ENCODE measurements around the gene STAP2.

Gene STAP2

DNA sequence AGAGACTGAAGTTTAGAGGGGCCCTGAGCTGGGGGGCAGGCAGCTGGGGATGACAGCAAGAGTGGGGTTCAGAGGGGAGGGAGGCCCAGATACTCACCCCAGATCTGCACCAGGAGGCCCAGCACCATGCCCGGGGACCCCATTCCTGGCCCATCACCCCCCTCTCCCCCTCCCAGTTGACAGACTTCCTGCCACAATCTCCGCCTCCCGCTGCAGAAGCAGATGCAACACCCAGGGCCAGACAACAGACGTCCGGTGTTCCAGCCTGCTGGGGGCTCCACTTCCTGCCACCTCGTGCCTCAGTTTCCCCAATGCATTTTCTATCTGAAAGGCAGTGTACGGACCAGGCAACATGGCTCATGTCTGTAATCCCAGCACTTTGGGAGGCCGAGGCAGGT, 36.4 kb downstream of the STAP2 start, which contains the start of gene TMIGD2:
Gene TMIGD2 (minus strand): TSS at position 147 of the 398 bp plus-strand sequence. CDS start 4 bp downstream, at position 143.
- H3K4me1 ChIP-seq (ENCODE audit: insufficient read depth, low read length, severe bottlenecking): peaks cover 16% of the 10 kb centered on the region
- no peak within 1 kb of the TSS for H3K9ac ChIP-seq (ENCODE audit: low read length)
- no peaks in the 10 kb centered on the region for H4K20me1 ChIP-seq (ENCODE audit: insufficient read depth, low read length)
- no peaks in the 10 kb centered on the region for H3K9me3 ChIP-seq (ENCODE audit: low read length)
- H3K27ac ChIP-seq (ENCODE audit: low read depth, low read length, poor library complexity, severe bottlenecking): no peak within 1 kb of the TSS
- no peak for TF ChIP-seq EZH2 (IDR thresholded peaks at IDR 0.05; ENCODE audit: borderline replicate concordance, low read length)
- TF ChIP-seq, protein P1, sequence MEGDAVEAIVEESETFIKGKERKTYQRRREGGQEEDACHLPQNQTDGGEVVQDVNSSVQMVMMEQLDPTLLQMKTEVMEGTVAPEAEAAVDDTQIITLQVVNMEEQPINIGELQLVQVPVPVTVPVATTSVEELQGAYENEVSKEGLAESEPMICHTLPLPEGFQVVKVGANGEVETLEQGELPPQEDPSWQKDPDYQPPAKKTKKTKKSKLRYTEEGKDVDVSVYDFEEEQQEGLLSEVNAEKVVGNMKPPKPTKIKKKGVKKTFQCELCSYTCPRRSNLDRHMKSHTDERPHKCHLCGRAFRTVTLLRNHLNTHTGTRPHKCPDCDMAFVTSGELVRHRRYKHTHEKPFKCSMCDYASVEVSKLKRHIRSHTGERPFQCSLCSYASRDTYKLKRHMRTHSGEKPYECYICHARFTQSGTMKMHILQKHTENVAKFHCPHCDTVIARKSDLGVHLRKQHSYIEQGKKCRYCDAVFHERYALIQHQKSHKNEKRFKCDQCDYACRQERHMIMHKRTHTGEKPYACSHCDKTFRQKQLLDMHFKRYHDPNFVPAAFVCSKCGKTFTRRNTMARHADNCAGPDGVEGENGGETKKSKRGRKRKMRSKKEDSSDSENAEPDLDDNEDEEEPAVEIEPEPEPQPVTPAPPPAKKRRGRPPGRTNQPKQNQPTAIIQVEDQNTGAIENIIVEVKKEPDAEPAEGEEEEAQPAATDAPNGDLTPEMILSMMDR (IDR thresholded peaks at IDR 0.05; ENCODE audit: low read length): no peak
- H3K4me3 ChIP-seq (ENCODE audit: low read depth, low read length, poor library complexity, severe bottlenecking): no peak within 1 kb of the TSS
- no peak within 1 kb of the TSS for H3K4me2 ChIP-seq (ENCODE audit: low read length)
- no peaks in the 10 kb centered on the region for H3K9me2 ChIP-seq (ENCODE audit: low read depth, low read length)
- H3K79me2 ChIP-seq (ENCODE audit: insufficient read depth, low read length): no peaks in the 10 kb centered on the region
- H3K27me3 ChIP-seq (ENCODE audit: insufficient read depth, low read length): no peaks in the 10 kb centered on the region
- no peaks in the 10 kb centered on the region for H3F3A ChIP-seq (ENCODE audit: insufficient read depth, low read length)
- no peak within 1 kb of the TSS for H2AFZ ChIP-seq (ENCODE audit: low read length)
- no peaks in the 10 kb centered on the region for H3K36me3 ChIP-seq (ENCODE audit: insufficient read depth, low read length)

DNA sequence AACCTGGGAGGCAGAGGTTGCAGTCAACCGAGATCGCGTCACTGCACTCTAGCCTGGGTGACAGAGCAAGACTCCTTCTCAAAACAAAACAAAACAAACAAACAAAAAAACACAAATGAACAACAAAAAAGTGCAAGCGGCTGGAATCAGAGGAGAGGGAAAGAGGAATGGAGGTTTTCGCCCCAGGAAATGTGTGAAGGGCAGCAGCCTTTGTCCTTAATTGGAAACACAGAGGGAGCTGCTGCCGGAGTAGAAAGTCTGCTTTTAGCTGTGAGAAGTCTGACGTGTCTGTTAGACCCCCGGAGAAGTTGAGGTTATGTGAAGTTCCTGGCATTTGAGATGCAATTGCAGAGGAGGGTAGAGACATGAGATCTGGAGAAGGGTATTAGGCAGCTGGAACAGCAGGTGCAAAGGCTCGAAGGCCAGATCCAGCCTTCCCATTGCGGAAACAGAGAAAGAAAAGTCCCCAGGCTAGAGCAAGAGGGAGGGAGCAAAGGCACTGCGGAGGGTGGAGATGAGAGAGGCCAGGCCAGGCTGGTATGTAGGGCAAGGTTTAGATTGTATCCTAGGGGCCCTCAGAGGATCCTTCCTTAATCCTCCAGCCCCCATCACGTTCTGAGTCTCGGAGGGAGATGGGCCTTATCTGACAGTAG, 36.9 kb downstream of the STAP2 start:
- no peaks in the 10 kb centered on the region for H3K9me3 ChIP-seq (ENCODE audit: low read length)
- no peak for TF ChIP-seq EZH2 (IDR thresholded peaks at IDR 0.05; ENCODE audit: borderline replicate concordance, low read length)
- no peak overlapping the region for H3K4me3 ChIP-seq (ENCODE audit: low read depth, low read length, poor library complexity, severe bottlenecking)
- H3K4me2 ChIP-seq (ENCODE audit: low read length): no peak overlapping the region
- no peak overlapping the region for H3K27ac ChIP-seq (ENCODE audit: low read depth, low read length, poor library complexity, severe bottlenecking)
- H3K27me3 ChIP-seq (ENCODE audit: insufficient read depth, low read length): no peaks in the 10 kb centered on the region
- no peaks in the 10 kb centered on the region for H3K79me2 ChIP-seq (ENCODE audit: insufficient read depth, low read length)
- no peaks in the 10 kb centered on the region for H4K20me1 ChIP-seq (ENCODE audit: insufficient read depth, low read length)
- H3K4me1 ChIP-seq (ENCODE audit: insufficient read depth, low read length, severe bottlenecking): peaks cover 18% of the 10 kb centered on the region
- H3F3A ChIP-seq (ENCODE audit: insufficient read depth, low read length): no peaks in the 10 kb centered on the region
- no peak overlapping the region for H2AFZ ChIP-seq (ENCODE audit: low read length)
- no peaks in the 10 kb centered on the region for H3K9me2 ChIP-seq (ENCODE audit: low read depth, low read length)
- H3K36me3 ChIP-seq (ENCODE audit: insufficient read depth, low read length): no peaks in the 10 kb centered on the region
- H3K9ac ChIP-seq (ENCODE audit: low read length): no peak overlapping the region

DNA sequence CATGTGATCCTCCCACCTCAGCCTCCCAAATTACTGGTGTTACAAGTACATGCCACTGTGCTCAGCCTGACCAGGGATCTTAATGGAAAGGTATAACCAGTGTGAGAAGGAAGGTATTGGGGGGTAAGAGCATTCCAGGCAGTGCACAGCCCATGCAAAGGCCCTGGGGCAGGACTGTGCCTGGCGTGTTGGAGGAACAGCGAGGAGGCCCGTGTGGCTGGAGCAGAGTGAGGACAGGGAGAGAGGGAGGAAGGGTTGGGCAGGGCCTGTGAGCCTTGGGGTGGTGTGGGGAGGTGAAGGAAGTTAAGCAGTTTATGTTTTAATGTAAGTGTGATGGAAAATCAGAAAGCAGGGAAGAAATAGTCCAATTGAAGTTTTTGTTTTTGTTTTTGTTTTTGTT, 38.0 kb downstream of the STAP2 start:
- no peaks in the 10 kb centered on the region for H3K9me3 ChIP-seq (ENCODE audit: low read length)
- no peak overlapping the region for H2AFZ ChIP-seq (ENCODE audit: low read length)
- TF ChIP-seq, protein P1 (IDR thresholded peaks at IDR 0.05; ENCODE audit: low read length): no peak
- no peak for TF ChIP-seq EZH2 (IDR thresholded peaks at IDR 0.05; ENCODE audit: borderline replicate concordance, low read length)
- H3K36me3 ChIP-seq (ENCODE audit: insufficient read depth, low read length): no peaks in the 10 kb centered on the region
- no peaks in the 10 kb centered on the region for H4K20me1 ChIP-seq (ENCODE audit: insufficient read depth, low read length)
- no peaks in the 10 kb centered on the region for H3F3A ChIP-seq (ENCODE audit: insufficient read depth, low read length)
- no peak overlapping the region for H3K4me2 ChIP-seq (ENCODE audit: low read length)
- no peaks in the 10 kb centered on the region for H3K9me2 ChIP-seq (ENCODE audit: low read depth, low read length)
- H3K4me3 ChIP-seq (ENCODE audit: low read depth, low read length, poor library complexity, severe bottlenecking): no peak overlapping the region
- H3K4me1 ChIP-seq (ENCODE audit: insufficient read depth, low read length, severe bottlenecking): peaks cover 24% of the 10 kb centered on the region
- H3K27me3 ChIP-seq (ENCODE audit: insufficient read depth, low read length): peaks cover 4% of the 10 kb centered on the region; the same call in 1 of the 2 replicates
- no peak overlapping the region for H3K9ac ChIP-seq (ENCODE audit: low read length)
- no peak overlapping the region for H3K27ac ChIP-seq (ENCODE audit: low read depth, low read length, poor library complexity, severe bottlenecking)
- H3K79me2 ChIP-seq (ENCODE audit: insufficient read depth, low read length): no peaks in the 10 kb centered on the region
